Inferior parietal cortex (tissue), 1 donor: ENCODE results near the gene KIRREL3.

Experiments used
- DNase-seq: peaks from one replicate; pipeline ENCODE4 v3.0.0-alpha.2; 2016; ENCODE audit errors: extremely low spot score

The KIRREL3 gene

DNA sequence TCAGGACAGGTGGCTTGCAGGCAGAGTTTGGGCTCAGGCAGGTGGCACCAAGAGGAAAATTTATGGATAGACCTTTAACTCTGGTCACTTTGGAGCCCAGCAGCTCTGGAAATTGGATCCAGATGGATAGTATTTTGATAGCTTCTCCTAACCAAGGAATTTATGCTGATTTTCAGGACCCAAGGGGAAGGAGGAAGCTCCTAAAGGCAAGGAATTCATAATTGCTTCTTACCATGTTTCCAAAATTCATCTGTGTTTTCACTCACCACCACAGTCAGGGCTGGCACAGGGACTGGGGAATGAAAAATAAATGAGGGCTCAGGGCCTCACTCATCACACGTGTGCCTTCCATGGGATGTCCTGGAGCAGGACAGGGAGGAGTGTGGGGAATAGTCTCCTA is 327.3 kb downstream of the KIRREL3 start:
- DNase-seq = no peak

DNA sequence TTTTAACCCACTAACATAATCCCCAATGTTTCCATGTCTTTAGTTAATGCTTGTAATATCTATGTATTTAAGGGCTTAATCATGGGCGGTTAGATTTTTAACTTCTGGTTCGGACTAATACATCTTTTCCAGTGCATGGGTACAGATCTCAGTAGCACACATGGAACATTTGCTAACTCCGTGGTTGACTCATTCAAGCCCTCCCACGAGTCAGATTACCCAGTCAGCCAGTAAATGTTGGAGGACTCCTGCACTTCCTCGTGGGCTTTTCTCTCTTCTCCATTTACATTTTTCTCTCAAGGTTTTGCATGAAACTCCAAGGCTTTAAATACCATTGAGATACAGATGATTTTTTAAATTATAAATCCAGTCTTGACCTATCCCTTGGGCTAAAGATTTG is 331.2 kb downstream of the KIRREL3 start:
- no peak for DNase-seq

- no peak for DNase-seq
Observed at GRCh38 chr11:126664643-126665042, 335.9 kb downstream of the KIRREL3 start.

- DNase-seq = no peak
Observed at GRCh38 chr11:126663749-126664592, 336.6 kb downstream of the KIRREL3 start.

GRCh38 chr11:126662035-126662790 is 338.4 kb downstream of the KIRREL3 start:
- no peak for DNase-seq

DNA sequence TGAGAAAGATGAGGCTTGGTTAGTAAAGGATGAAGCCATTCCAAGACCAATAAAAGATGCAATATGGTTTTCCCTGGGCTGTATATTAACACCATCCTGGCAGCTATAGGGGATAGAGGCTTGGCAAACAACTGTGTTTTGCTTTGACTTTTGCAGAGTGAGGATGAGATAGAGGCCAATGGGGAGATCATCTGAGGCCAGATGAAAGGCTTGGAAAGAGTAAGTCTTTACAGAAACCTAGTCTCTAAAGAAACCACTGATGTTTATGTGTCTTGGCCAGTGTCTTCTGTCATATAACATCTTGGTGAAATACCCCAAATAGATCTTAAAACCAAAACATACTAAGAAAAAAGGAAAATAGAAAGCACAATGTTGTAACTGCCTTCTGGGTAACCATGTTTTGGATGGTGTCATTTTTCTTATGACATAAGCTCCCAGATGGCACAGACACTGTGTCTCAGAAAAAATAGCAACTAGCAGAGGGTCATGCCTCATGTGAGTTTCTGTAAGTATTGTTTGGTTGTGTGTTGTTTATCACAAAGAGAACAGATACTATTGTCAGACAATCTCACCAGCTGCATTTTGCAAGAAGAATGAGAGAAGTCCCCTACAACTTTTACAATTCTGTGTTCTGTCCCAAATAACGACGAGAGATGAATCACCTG is 339.7 kb downstream of the KIRREL3 start:
- DNase-seq = no peak

DNA sequence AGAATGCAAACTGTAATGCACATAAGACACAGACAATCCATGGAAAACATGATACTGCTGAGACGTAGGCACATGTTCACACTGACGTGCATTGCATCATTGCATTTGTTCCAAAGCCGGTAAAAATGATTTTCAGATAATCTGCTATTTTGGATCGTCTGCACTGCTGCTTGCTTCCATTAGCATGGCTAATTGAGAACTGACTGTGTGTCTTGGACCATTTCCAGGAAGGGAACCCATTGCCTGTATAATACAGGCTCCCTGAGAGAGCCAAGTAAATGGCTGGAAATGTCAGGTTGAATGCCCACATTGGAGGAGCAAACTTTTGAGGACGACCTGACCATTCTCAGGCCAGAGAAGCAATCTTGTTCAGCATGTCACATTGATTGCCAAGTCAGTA is 340.2 kb downstream of the KIRREL3 start:
- DNase-seq = no peak

GRCh38 chr11:126658306-126659056 is 342.1 kb downstream of the KIRREL3 start:
- DNase-seq = no peak

GRCh38 chr11:126655807-126656128 is 344.8 kb downstream of the KIRREL3 start:
- DNase-seq = no peak

DNA sequence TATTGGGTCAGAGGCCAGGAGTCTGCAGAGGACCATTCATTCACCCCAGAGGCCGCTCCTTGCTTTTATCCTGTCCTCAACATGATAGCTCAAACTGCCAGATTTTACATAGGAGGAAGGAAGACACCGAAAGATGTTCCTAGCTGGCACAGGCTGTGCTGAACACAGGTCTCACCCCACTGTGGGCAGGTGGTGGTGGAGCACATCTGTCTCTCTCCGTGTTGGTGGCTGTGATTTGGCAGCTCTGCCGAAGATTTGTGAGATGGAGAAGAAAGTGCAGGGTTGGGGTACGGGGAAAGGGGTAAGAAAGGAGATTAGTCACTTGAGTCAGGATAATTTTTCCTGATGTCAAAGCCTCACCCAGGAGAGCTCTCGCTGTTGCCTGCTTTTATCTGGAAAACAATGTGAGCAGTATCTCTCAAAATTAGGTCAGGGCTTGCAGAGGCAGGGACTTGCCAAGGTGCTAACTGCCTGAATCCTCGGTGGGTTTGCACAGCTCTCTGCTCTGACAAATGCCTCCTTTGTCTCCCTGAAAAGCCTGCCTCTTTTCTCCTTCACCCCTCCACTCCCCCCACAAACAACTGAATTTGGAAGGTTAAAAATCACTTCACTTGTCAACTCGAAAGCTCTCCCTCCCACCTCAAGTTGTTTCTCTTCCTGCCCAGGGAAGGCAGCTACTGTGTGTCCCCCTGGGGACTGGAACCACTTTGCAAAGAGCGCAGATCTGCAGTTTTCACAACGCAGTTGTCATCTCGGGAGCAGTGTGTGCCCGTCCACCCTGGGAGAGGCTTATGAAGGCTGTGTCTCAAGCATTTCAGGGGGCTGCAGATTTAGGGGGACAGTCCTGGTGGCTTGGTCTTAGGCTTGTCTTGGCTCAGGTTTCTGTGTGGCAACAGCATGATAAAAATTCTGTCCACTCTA is 345.4 kb downstream of the KIRREL3 start:
- DNase-seq = no peak

DNA sequence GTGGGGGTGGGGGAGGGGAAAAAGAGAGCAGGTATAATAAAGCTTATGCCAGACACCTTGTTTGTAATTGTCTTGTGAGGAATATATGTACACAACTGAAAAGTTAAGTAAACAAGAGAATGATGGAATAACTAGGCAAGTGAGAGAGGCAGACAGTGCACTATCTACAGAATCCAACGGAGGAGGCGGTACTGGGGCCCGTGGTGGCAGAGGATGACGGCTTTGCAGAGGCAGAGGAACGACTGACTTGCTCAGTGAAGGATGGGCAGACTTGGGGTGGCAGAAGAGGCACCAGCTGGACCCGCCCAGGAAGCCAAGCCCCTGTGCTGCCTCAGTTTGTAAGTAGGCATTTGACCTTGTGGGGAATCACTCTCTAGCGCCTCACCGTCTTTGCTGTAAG is 347.5 kb downstream of the KIRREL3 start:
- DNase-seq = no peak

DNA sequence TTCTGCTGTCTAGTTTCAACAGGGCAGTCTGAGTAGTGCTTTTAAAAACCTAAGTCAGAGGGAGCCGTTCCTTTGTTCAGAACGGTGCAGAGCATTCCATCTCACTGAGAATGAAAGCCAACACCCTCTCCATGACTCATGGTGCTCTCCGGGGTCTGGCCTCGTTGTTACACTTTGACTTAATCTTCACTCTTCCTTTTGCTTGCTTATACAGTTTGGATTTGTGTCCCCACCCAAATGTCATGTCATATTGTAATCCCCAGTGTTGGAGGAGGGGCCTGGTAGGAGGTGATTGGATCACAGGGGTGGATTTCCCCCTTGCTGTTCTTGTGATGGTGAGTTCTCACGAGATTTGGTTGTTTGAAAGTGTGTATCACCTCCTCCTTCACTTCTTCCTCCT is 352.8 kb downstream of the KIRREL3 start:
- DNase-seq = no peak

DNA sequence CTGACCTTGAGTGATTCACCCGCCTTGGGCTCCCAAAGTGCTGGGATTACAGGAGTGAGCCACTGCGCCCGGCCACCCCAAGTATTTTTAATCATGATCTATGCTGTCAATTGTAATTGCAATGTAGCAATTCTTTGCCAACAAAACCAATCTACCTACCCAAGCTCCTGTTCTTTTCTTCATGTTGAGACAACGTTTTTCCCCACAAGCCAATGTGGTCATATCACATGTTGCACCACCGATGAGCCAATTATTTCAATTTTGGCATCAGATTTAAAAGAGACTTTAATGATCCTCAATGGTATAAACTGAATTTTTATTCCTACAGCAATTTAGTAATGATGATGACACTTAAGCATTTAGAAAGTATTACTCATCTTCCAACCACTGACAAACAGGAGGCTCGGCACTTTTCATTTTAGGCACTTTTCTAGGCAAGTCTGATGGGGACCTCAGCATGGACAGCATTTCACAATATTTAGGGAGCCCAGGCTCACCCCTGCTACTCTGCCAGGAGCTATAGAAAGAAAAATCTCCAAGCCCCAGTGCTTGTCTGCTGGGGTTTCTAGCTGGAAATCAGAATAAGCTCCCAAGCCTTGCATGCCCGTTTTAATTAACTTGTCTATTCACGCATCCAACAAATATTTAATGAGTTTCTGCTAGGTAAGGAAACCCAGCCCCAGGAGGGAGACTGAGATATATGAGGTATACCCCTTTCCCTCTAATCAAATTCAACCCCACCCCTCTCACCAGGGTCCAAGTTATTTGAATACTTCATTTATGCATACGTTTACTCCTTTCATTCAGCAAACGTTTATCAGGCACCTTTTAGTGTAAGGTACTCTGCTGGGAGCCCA is 353.6 kb downstream of the KIRREL3 start:
- DNase-seq = no peak

DNA sequence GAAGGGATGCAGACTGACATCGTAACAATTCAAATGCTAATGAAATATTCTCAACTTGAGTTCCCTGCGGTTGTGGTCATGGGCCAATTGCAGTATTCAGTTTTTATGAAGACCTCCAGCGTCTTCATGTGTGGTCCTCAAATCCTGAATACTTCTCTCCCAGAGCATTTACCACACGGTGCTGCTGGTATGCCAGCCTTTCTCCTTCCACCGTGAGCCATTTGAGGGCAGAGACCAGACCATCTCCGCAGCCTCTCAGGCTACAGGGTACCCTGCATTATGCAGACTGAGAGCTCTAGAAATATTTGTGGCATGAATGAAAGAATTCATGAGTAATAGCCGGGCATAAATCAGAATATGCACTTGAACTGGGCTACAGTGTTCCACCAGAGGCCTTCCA is 355.4 kb downstream of the KIRREL3 start:
- DNase-seq = no peak

DNA sequence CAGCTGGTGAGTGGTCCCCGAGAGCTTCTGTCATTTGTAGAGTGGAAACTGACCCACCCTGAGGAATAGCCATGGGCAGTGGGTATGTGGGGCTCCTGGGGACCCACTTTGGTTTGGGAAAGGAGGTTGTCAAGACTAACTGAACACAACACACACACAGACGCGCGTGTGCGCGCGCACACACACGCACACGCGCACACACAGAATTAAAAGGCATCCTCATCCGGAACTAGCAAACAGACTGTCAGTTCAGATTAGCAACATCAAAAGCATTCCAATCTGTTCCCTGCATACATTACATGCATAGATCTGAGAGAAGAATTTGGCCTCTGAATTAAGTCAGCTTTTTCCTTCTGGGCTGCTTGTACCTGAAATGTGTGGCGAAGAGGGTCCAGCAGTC is 360.4 kb downstream of the KIRREL3 start:
- no peak for DNase-seq

- no peak for DNase-seq
Observed at GRCh38 chr11:126639692-126640091, 360.9 kb downstream of the KIRREL3 start.

DNA sequence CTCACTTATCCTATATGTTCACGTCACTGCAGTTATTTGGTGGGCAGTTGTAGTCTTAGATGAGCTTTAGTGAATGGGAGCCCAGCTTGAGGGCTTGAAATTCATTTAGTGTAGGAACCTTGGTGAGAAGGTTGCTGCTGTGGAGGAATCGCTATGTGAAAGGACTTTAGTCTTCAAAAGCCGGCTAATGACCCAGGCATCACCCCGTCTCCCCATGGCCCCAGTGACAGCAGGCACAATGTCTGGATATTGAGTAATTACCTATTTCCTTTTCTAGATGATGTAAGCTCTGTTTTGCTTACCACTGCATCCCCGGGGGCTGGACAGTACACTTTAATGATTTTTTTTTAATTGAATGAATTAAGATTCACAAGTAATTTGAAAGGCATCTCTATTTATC is 361.9 kb downstream of the KIRREL3 start:
- DNase-seq = no peak

GRCh38 chr11:126637795-126638175 is 362.8 kb downstream of the KIRREL3 start:
- DNase-seq = no peak

GRCh38 chr11:126636911-126637794 is 363.4 kb downstream of the KIRREL3 start:
- no peak for DNase-seq
